ENCODE results near the gene ROBO1. TPM values are rescaled to one million over a fixed set of nuclear protein-coding genes. Genes with fewer than 3 reads are reported as not detected.

ROBO1 gene
- total and polyA plus RNA-seq, 4 donors: 1.0 to 30.3 (median 3.9) TPM

GRCh38 chr3:79005084-79005483 is 762.7 kb downstream of the ROBO1 start:
- DNase-seq (ENCODE audit: low spot score): no peak
- 81% methylated on average over 6 of the region's 6 CpGs for WGBS
- Histone ChIP-seq H3K9ac (ENCODE audit: low read depth in 1 of 2, low read length in 2 of 2) (no peak overlapping the region), H3K4me1 (ENCODE audit: control insufficient read depth in 4 of 4, insufficient read depth in 4 of 4, low read length in 3 of 4) (no peaks in the 10 kb centered on the region), H3K27me3 (ENCODE audit: control insufficient read depth in 4 of 4, insufficient read depth in 4 of 4, low read length in 3 of 4) (no peaks in the 10 kb centered on the region), H3K27ac (ENCODE audit: low read depth in 1 of 2, low read length in 2 of 2) (no peak overlapping the region), H3K4me3 (ENCODE audit: low read depth in 1 of 3, low read length in 3 of 3) (no peak overlapping the region), H3K36me3 (ENCODE audit: control insufficient read depth in 4 of 4, insufficient read depth in 3 of 4, low read depth in 1 of 4, low read length in 3 of 4) (no peaks in the 10 kb centered on the region), H3K9me3 (ENCODE audit: control insufficient read depth in 4 of 4, low read length in 3 of 4) (no peaks in the 10 kb centered on the region)
- TF ChIP-seq, protein P1, sequence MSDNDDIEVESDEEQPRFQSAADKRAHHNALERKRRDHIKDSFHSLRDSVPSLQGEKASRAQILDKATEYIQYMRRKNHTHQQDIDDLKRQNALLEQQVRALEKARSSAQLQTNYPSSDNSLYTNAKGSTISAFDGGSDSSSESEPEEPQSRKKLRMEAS (IDR thresholded peaks at IDR 0.05): no peak
- TF ChIP-seq HNF4G (IDR thresholded peaks at IDR 0.05) (no peak), SP1 (IDR thresholded peaks at IDR 0.05) (no peak), TAF1 (conservative IDR thresholded peaks at IDR 0.05) (no peak), NR2F2 (IDR thresholded peaks at IDR 0.05) (no peak), HNF4A (conservative IDR thresholded peaks at IDR 0.05) (no peak)
- TF ChIP-seq, protein P2, sequence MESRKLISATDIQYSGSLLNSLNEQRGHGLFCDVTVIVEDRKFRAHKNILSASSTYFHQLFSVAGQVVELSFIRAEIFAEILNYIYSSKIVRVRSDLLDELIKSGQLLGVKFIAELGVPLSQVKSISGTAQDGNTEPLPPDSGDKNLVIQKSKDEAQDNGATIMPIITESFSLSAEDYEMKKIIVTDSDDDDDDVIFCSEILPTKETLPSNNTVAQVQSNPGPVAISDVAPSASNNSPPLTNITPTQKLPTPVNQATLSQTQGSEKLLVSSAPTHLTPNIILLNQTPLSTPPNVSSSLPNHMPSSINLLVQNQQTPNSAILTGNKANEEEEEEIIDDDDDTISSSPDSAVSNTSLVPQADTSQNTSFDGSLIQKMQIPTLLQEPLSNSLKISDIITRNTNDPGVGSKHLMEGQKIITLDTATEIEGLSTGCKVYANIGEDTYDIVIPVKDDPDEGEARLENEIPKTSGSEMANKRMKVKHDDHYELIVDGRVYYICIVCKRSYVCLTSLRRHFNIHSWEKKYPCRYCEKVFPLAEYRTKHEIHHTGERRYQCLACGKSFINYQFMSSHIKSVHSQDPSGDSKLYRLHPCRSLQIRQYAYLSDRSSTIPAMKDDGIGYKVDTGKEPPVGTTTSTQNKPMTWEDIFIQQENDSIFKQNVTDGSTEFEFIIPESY (IDR thresholded peaks at IDR 0.05): no peak

DNA sequence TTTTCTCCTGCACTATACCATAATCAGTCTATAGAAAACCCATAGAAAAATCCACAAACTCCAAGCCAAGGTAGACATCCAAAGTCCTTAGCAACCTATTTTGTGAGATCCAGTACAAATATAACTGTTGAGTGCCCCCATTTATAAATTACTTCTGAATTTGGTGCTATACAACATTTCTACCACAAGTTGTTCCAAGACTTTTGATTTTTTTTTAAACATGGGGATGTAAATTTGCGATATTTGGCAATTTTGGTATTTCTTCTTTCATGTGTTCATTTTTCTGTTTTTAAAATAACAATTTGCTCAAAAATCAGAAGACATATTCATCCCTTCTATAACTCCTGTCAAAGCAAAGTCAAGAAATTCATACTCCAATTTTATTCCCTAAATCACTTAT is 763.8 kb downstream of the ROBO1 start:
- DNase-seq (ENCODE audit: low spot score): no peak
- Histone ChIP-seq H3K36me3 (ENCODE audit: control insufficient read depth in 4 of 4, insufficient read depth in 3 of 4, low read depth in 1 of 4, low read length in 3 of 4) (no peaks in the 10 kb centered on the region), H3K9ac (ENCODE audit: low read depth in 1 of 2, low read length in 2 of 2) (no peak overlapping the region), H3K4me1 (ENCODE audit: control insufficient read depth in 4 of 4, insufficient read depth in 4 of 4, low read length in 3 of 4) (no peaks in the 10 kb centered on the region), H3K27ac (ENCODE audit: low read depth in 1 of 2, low read length in 2 of 2) (no peak overlapping the region), H3K4me3 (ENCODE audit: low read depth in 1 of 3, low read length in 3 of 3) (no peak overlapping the region), H3K9me3 (ENCODE audit: control insufficient read depth in 4 of 4, low read length in 3 of 4) (peaks cover 0 to 2% (median 0%) of the 10 kb centered on the region in 4 donors), H3K27me3 (ENCODE audit: control insufficient read depth in 4 of 4, insufficient read depth in 4 of 4, low read length in 3 of 4) (no peaks in the 10 kb centered on the region)
- TF ChIP-seq, protein P3, sequence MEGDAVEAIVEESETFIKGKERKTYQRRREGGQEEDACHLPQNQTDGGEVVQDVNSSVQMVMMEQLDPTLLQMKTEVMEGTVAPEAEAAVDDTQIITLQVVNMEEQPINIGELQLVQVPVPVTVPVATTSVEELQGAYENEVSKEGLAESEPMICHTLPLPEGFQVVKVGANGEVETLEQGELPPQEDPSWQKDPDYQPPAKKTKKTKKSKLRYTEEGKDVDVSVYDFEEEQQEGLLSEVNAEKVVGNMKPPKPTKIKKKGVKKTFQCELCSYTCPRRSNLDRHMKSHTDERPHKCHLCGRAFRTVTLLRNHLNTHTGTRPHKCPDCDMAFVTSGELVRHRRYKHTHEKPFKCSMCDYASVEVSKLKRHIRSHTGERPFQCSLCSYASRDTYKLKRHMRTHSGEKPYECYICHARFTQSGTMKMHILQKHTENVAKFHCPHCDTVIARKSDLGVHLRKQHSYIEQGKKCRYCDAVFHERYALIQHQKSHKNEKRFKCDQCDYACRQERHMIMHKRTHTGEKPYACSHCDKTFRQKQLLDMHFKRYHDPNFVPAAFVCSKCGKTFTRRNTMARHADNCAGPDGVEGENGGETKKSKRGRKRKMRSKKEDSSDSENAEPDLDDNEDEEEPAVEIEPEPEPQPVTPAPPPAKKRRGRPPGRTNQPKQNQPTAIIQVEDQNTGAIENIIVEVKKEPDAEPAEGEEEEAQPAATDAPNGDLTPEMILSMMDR (IDR thresholded peaks at IDR 0.05; ENCODE audit: low read depth, low read length, missing input control): no peak
- TF ChIP-seq, protein P4, sequence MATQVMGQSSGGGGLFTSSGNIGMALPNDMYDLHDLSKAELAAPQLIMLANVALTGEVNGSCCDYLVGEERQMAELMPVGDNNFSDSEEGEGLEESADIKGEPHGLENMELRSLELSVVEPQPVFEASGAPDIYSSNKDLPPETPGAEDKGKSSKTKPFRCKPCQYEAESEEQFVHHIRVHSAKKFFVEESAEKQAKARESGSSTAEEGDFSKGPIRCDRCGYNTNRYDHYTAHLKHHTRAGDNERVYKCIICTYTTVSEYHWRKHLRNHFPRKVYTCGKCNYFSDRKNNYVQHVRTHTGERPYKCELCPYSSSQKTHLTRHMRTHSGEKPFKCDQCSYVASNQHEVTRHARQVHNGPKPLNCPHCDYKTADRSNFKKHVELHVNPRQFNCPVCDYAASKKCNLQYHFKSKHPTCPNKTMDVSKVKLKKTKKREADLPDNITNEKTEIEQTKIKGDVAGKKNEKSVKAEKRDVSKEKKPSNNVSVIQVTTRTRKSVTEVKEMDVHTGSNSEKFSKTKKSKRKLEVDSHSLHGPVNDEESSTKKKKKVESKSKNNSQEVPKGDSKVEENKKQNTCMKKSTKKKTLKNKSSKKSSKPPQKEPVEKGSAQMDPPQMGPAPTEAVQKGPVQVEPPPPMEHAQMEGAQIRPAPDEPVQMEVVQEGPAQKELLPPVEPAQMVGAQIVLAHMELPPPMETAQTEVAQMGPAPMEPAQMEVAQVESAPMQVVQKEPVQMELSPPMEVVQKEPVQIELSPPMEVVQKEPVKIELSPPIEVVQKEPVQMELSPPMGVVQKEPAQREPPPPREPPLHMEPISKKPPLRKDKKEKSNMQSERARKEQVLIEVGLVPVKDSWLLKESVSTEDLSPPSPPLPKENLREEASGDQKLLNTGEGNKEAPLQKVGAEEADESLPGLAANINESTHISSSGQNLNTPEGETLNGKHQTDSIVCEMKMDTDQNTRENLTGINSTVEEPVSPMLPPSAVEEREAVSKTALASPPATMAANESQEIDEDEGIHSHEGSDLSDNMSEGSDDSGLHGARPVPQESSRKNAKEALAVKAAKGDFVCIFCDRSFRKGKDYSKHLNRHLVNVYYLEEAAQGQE (IDR thresholded peaks at IDR 0.05): no peak
- TF ChIP-seq, protein P1 (IDR thresholded peaks at IDR 0.05): no peak
- no peak for TF ChIP-seq HNF4G (IDR thresholded peaks at IDR 0.05)
- no peak for TF ChIP-seq YY1 (IDR thresholded peaks at IDR 0.05)
- TF ChIP-seq HNF4A (conservative IDR thresholded peaks at IDR 0.05): no peak
- TF ChIP-seq TAF1 (conservative IDR thresholded peaks at IDR 0.05): no peak
- no peak for TF ChIP-seq RXRA (IDR thresholded peaks at IDR 0.05)
- no peak for TF ChIP-seq RAD21 (IDR thresholded peaks at IDR 0.05)
- no peak for TF ChIP-seq SP1 (IDR thresholded peaks at IDR 0.05)
- no peak for TF ChIP-seq GABPA (IDR thresholded peaks at IDR 0.05 in 1 of 2, conservative IDR thresholded peaks at IDR 0.05 in 1 of 2)
- no peak for TF ChIP-seq JUND (IDR thresholded peaks at IDR 0.05)
- no peak for TF ChIP-seq FOXA1 (IDR thresholded peaks at IDR 0.05)
- TF ChIP-seq, protein P2 (IDR thresholded peaks at IDR 0.05): no peak
- TF ChIP-seq NR2F2 (IDR thresholded peaks at IDR 0.05): no peak
- TF ChIP-seq FOXA2 (IDR thresholded peaks at IDR 0.05): no peak
- TF ChIP-seq, protein P5, sequence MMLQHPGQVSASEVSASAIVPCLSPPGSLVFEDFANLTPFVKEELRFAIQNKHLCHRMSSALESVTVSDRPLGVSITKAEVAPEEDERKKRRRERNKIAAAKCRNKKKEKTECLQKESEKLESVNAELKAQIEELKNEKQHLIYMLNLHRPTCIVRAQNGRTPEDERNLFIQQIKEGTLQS (IDR thresholded peaks at IDR 0.05): no peak
- no peak for TF ChIP-seq EGR1 (IDR thresholded peaks at IDR 0.05; ENCODE audit: low read depth in 2 of 2)
- 98% methylated on average over 1 of the region's 1 CpG for WGBS
